PC-3 (cell line): ENCODE data around the gene CDHR3.

Experiments used
- EZH2 ChIP-seq: fragments of 300-600 bp; sonication (generic); IDR thresholded peaks from one replicate; pipeline ENCODE4 v1.6.1; 2017; ENCODE audit warnings: antibody characterized with exemption, mild to moderate bottlenecking, low read length; ENCODE audit not compliant: unreplicated experiment
- TF ChIP-seq, protein P1 (sequence below): fragments of 300-600 bp; sonication (generic); conservative IDR thresholded peaks from 2 replicates; pipeline ENCODE4 v1.5.1; 2017; ENCODE audit warnings: antibody characterized with exemption, low read depth, mild to moderate bottlenecking, low read length

- TF ChIP-seq EZH2: no peak
- TF ChIP-seq, protein P1, sequence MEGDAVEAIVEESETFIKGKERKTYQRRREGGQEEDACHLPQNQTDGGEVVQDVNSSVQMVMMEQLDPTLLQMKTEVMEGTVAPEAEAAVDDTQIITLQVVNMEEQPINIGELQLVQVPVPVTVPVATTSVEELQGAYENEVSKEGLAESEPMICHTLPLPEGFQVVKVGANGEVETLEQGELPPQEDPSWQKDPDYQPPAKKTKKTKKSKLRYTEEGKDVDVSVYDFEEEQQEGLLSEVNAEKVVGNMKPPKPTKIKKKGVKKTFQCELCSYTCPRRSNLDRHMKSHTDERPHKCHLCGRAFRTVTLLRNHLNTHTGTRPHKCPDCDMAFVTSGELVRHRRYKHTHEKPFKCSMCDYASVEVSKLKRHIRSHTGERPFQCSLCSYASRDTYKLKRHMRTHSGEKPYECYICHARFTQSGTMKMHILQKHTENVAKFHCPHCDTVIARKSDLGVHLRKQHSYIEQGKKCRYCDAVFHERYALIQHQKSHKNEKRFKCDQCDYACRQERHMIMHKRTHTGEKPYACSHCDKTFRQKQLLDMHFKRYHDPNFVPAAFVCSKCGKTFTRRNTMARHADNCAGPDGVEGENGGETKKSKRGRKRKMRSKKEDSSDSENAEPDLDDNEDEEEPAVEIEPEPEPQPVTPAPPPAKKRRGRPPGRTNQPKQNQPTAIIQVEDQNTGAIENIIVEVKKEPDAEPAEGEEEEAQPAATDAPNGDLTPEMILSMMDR: no peak
Observed at GRCh38 chr7:106062521-106062931, 99.5 kb downstream of the CDHR3 start.
